Osteoblast (primary cell): ENCODE results near the gene GAMT. TPM values are rescaled to one million over a fixed set of nuclear protein-coding genes. Genes with fewer than 3 reads are reported as not detected.

ENCODE experiments used
- DNase-seq: peaks from one replicate; pipeline ENCODE4 v3.0.0; 2011; ENCODE audit warnings: low spot score, mixed read lengths; ENCODE audit not compliant: insufficient read length; ENCODE audit errors: missing footprints
- H2AFZ ChIP-seq: 2 replicates; pipeline ENCODE4 v1.6.0; 2011; ENCODE audit warnings: mild to moderate bottlenecking, low read length
- H3K27ac ChIP-seq: 2 replicates; pipeline ENCODE4 v1.5.1; 2011; ENCODE audit warnings: mild to moderate bottlenecking, low read depth, low read length, moderate library complexity
- H3K27me3 ChIP-seq: 2 replicates; pipeline ENCODE4 v1.6.0; 2012; ENCODE audit warnings: mild to moderate bottlenecking, control low read depth, inconsistent platforms, low read length, moderate library complexity; ENCODE audit not compliant: insufficient read depth
- H3K36me3 ChIP-seq: 2 replicates; pipeline ENCODE4 v1.5.1; 2011; ENCODE audit warnings: mild to moderate bottlenecking, low read length, control low read depth, moderate library complexity; ENCODE audit not compliant: insufficient read depth
- H3K4me1 ChIP-seq: 2 replicates; pipeline ENCODE4 v1.5.1; 2011; ENCODE audit warnings: mild to moderate bottlenecking, low read length, control low read depth, moderate library complexity; ENCODE audit not compliant: insufficient read depth
- H3K4me2 ChIP-seq: 2 replicates; pipeline ENCODE4 v1.6.0; 2011; ENCODE audit warnings: mild to moderate bottlenecking, low read length; ENCODE audit not compliant: insufficient read depth
- H3K4me3 ChIP-seq: fragments of 200-600 bp; sonication (generic); 3 replicates; pipeline ENCODE4 v1.5.1; 2012; ENCODE audit warnings: mild to moderate bottlenecking, low read length, inconsistent platforms; ENCODE audit not compliant: insufficient read depth
- H3K79me2 ChIP-seq: 2 replicates; pipeline ENCODE4 v1.6.0; 2012; ENCODE audit warnings: mild to moderate bottlenecking, low read length, control low read depth, inconsistent platforms; ENCODE audit not compliant: insufficient read depth
- H3K9me3 ChIP-seq: 2 replicates; pipeline ENCODE4 v1.5.1; 2011; ENCODE audit warnings: low read depth, low read length, control low read depth
- H4K20me1 ChIP-seq: 2 replicates; pipeline ENCODE4 v1.6.0; 2012; ENCODE audit warnings: mild to moderate bottlenecking, low read length, control low read depth; ENCODE audit not compliant: insufficient read depth
- CTCF ChIP-seq: IDR thresholded peaks from 2 replicates; pipeline ENCODE4 v1.5.1; 2011; ENCODE audit warnings: mild to moderate bottlenecking, low read depth, low read length, moderate library complexity; ENCODE audit errors: extremely low read depth
- total RNA-seq: library from RNA; depleted of rRNA; stranded (reverse); fragments of >200 nt; gene quantifications from 2 replicates; pipeline ENCODE4 v1.2.3, GENCODE V29; 2012

GAMT gene
- total RNA-seq, 1 donor, result 25.0 TPM

DNA sequence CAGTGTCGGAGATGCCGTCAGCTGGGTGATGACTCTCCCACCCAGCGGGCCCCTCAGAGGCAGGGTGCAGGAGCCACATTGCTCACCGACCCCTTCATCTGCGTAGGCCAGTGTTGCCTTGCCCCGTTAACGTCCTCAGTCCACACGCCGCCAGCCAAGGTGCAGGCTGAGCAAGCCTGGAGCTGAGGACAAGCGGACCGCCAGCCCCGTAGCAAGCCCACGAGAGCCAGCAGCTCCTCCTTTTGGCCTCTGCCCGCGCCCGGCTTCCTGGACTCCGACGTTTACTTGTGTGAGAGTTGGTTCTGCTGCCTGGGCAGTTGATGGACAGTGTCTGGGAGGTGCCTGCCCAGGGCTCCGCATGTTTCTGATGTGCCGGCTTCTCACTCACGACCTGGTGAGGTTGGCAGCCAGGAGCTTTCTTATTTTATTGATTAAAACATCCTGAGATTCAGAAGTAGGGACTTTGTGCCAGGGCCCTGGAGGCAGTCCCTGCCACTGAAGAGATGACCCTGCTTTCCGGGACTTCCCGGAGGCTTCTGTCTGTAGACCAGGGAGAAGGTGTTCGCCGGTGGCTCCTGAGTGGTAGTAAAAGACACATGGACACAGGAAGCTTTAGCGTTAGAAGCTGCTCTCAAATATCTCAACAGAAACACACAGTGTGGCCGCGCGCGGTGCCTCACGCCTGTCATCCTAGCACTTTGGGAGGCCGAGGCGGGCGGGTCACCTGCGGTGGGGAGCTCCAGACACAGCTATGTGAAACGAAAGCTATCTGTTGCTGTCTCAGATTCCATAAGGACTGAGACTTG, 11.9 kb upstream of the GAMT start:
- Histone ChIP-seq H3K36me3 (peaks cover 13% of the 10 kb centered on the region), H3K79me2 (peaks cover 98% of the 10 kb centered on the region), H2AFZ (no peak overlapping the region), H3K27me3 (no peaks in the 10 kb centered on the region), H4K20me1 (peaks cover 79% of the 10 kb centered on the region), H3K4me2 (no peak overlapping the region), H3K27ac (peak overlapping the region; percentile 13), H3K9me3 (no peaks in the 10 kb centered on the region), H3K4me3 (no peak overlapping the region), H3K4me1 (peaks cover 61% of the 10 kb centered on the region)
- TF ChIP-seq CTCF, result no peak
- no peak for DNase-seq

DNA sequence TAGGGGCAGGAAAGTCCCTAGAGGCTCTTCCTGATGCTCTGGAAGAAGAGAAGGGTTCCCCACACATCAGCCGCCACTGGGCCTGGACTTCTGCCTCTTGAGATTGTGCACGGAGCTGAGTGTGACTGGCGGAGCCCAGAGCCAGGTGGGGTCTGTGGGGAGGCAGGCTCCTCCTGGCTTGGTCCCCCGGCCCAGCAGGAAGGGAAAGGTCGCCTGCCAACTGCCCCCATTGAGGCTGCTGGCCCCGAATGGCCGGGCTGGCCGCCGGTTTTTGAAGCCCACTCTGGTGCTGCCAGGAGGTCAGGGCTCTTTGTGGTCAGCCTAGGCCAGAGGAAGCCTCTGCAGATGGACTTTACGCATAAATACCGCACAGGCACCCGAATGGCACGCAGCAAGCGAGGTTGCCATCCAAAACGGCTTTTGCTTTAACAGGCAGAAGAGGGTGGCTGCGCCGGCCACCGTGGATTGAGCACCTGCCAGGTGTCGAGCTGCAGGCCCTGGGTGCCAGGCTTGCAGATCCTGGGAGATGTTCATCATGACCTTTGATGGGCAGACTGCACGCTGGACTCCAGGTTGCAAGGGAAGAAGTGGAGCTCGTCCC, 11.1 kb upstream of the GAMT start:
- TF ChIP-seq CTCF, result no peak
- no peak for DNase-seq
- no peaks in the 10 kb centered on the region for H3K9me3 ChIP-seq
- no peak overlapping the region for H3K4me3 ChIP-seq
- peaks cover 58% of the 10 kb centered on the region for H3K4me1 ChIP-seq
- H3K36me3 ChIP-seq, result peaks cover 9% of the 10 kb centered on the region
- H2AFZ ChIP-seq, result no peak overlapping the region
- no peak overlapping the region for H3K4me2 ChIP-seq
- H3K27ac ChIP-seq, result peak overlapping the region; percentile 78
- H4K20me1 ChIP-seq, result peaks cover 72% of the 10 kb centered on the region
- H3K79me2 ChIP-seq, result peaks cover 94% of the 10 kb centered on the region
- no peaks in the 10 kb centered on the region for H3K27me3 ChIP-seq

GRCh38 chr19:1411255-1412191, 10.2 kb upstream of the GAMT start:
- H3K27ac ChIP-seq, result peak overlapping the region; percentile 78
- H3K4me3 ChIP-seq, result no peak overlapping the region
- TF ChIP-seq CTCF, result no peak
- H2AFZ ChIP-seq, result no peak overlapping the region
- peaks cover 86% of the 10 kb centered on the region for H3K79me2 ChIP-seq
- peaks cover 9% of the 10 kb centered on the region for H3K36me3 ChIP-seq
- peak; percentile 98 for DNase-seq
- no peaks in the 10 kb centered on the region for H3K9me3 ChIP-seq
- no peaks in the 10 kb centered on the region for H3K27me3 ChIP-seq
- peaks cover 54% of the 10 kb centered on the region for H3K4me1 ChIP-seq
- H4K20me1 ChIP-seq, result peaks cover 63% of the 10 kb centered on the region
- peak overlapping the region; percentile 97 for H3K4me2 ChIP-seq
